HG03103 (cell line): Measurements from ENCODE around the gene INVS.
"Not testable (repeated sequence)": the region's sequence is repeated elsewhere in the genome, so short reads cannot be mapped to it uniquely, and the experiment has no call there.

ENCODE experiments used
- ATAC-seq: cut with Tn5 transposase; IDR thresholded peaks from one replicate; pipeline ENCODE4 v1.9.1; 2021; ENCODE audit warnings: low read depth; ENCODE audit not compliant: unreplicated experiment

Gene INVS

GRCh38 chr9:100307080-100307479, 208.0 kb downstream of the INVS start:
- ATAC-seq: no peak

GRCh38 chr9:100308965-100309564, 210.0 kb downstream of the INVS start:
- no peak for ATAC-seq

DNA sequence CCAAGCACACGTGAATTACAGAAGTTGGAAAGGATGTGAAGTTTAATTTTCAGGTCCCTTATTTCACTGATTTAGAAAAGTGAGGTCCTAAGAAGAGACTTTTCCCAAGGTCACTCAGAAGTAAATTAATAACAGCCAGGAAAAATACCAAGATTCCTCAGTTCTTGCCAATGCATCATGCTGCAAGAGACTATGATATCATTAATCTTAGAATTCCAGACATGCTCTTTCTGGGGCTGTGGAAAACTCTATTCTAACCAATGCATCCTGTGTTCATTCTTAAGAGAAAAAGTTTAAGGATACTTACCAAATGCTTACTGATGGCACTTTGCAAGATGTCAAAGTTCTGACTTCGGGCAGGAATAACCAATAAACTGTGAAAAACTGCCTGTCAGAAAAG, 210.9 kb downstream of the INVS start:
- no peak for ATAC-seq

GRCh38 chr9:100315561-100315960, 216.5 kb downstream of the INVS start:
- no peak for ATAC-seq

GRCh38 chr9:100317706-100318105, 218.7 kb downstream of the INVS start:
- ATAC-seq: no peak

- no peak for ATAC-seq
Measured at GRCh38 chr9:100322954-100323536, 224.0 kb downstream of the INVS start.

GRCh38 chr9:100324594-100325200, 225.7 kb downstream of the INVS start:
- no peak for ATAC-seq

DNA sequence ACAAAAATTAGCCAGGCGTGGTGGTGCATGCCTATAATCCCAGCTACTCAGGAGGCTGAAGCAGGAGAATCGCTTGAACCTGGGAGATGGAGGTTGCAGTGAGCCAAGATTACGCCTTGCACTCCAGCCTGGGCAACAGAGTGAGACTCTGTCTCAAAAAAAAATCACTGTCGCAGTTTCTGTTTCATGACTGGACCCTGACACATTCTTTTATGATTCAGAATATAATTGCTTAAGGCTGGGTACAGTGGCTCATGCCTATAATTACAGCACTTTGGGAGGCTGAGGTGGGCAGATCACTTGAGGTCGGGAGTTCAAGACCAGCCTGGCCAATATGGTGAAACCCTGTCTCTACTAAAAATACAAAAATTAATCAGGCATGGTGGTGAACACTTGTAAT, 239.7 kb downstream of the INVS start:
- not testable (repeated sequence) for ATAC-seq

GRCh38 chr9:100340224-100340623, 241.2 kb downstream of the INVS start:
- no peak for ATAC-seq

DNA sequence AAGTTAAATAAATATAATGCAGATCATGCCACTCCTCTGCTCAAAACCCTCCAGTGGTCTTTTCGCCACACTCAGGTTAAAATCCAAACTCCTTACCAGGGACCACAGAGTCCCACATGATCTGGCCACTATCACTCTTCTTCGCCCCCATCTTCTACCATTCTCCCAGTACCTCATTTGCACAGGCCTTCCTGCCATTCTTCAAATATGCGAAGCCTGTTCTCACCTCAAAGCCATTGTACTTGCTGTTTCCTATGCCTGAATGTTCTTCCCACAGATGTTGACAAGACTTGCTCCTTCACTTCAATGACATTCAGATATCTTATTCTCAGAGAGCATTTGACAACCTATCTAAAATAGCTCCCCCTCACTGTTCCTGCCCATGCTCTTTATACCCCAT, 242.8 kb downstream of the INVS start:
- ATAC-seq: no peak

GRCh38 chr9:100346836-100347235, 247.8 kb downstream of the INVS start:
- no peak for ATAC-seq

DNA sequence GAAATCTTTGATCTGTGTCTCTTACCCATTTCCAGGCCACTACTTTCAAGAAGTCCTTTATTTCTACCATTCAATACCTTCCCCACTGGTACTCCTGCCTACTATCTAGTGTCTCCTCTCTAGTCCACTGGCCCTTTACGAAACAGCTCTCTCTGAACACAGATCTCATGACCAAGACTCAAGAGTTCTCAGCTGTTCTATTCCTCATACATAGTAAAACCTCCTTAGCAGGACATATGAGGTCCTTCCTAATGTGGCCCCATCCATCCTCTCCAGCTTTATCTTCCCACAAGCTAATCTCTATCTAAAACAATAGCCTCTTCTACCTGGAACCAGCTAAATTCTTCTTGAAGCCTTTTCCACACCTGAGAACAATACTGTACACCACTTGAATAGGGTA, 251.1 kb downstream of the INVS start:
- ATAC-seq: no peak
